IMR-90 (cell line): ENCODE results near the gene VSIR. TPM values are rescaled to one million over a fixed set of nuclear protein-coding genes. Genes with fewer than 3 reads are reported as not detected.

Experiments
- ATAC-seq: fragments of 200-7000 bp; cut with Tn5 transposase; 2 replicates; pipeline ENCODE4 v1.9.1; 2020; ENCODE audit warnings: low read depth, mild to moderate bottlenecking, moderate library complexity
- BruUV-seq: library from RNA; stranded (reverse); fragments of 400-500 nt; replicated peaks from 2 replicates; lab custom pipeline; 2021; lab: Mats Ljungman, UMichigan
- CTCF ChIA-PET: fragments of 300-600 bp; formaldehyde crosslinking; extraction: SDS; loops from one replicate; lab custom pipeline; 2021; ENCODE audit warnings: antibody characterized with exemption; lab: Yijun Ruan, JAX
- POLR2A ChIA-PET: fragments of 300-600 bp; sonication (Branson Sonifier 250); formaldehyde crosslinking; loops from one replicate; lab custom pipeline; 2022; ENCODE audit warnings: antibody characterized with exemption; ENCODE audit not compliant: unreplicated experiment; lab: Charles Lee
- DNase-seq: peaks from one replicate; pipeline ENCODE4 v3.0.0; 2013
- H2AFZ ChIP-seq: replicated peaks from 2 replicates; pipeline ENCODE3; 2013; ENCODE audit warnings: low read length, mild to moderate bottlenecking; ENCODE audit not compliant: poor library complexity
- H2AK5ac ChIP-seq: 2 replicates; pipeline ENCODE4 v1.6.1; 2013; ENCODE audit warnings: low read depth, low read length, inconsistent platforms
- H2AK9ac ChIP-seq: replicated peaks from 2 replicates; pipeline ENCODE3; 2013; ENCODE audit warnings: mild to moderate bottlenecking, low read depth, low read length, moderate library complexity; ENCODE audit not compliant: poor library complexity
- H2BK120ac ChIP-seq: 2 replicates; pipeline ENCODE4 v1.6.1; 2013; ENCODE audit warnings: low read depth, low read length, inconsistent platforms
- H2BK15ac ChIP-seq: 3 replicates; pipeline ENCODE4 v1.6.1; 2013; ENCODE audit warnings: low read depth, low read length, inconsistent platforms
- H2BK20ac ChIP-seq: 2 replicates; pipeline ENCODE4 v1.6.1; 2013; ENCODE audit warnings: low read depth, mild to moderate bottlenecking, inconsistent platforms, low read length, moderate library complexity
- H2BK5ac ChIP-seq: 2 replicates; pipeline ENCODE4 v1.6.1; 2013; ENCODE audit warnings: mild to moderate bottlenecking, low read depth, low read length, inconsistent platforms; ENCODE audit not compliant: poor library complexity, severe bottlenecking
- H3K14ac ChIP-seq: replicated peaks from 2 replicates; pipeline ENCODE4 v1.6.1; 2013; ENCODE audit warnings: low read depth, low read length, inconsistent platforms
- H3K18ac ChIP-seq: 2 replicates; pipeline ENCODE4 v1.6.1; 2013; ENCODE audit warnings: low read depth, low read length, control low read depth
- H3K23ac ChIP-seq: 2 replicates; pipeline ENCODE4 v1.6.1; 2013; ENCODE audit warnings: low read depth, low read length, inconsistent platforms
- H3K27ac ChIP-seq: 2 replicates; pipeline ENCODE4 v1.5.1; 2013; ENCODE audit warnings: mild to moderate bottlenecking, control low read depth, low read length; ENCODE audit not compliant: insufficient read depth
- H3K27me3 ChIP-seq: 2 replicates; pipeline ENCODE4 v1.6.1; 2013; ENCODE audit warnings: low read length; ENCODE audit not compliant: control insufficient read depth, insufficient read depth
- H3K36me3 ChIP-seq: 2 replicates; pipeline ENCODE4 v1.6.1; 2013; ENCODE audit warnings: low read length, mixed read lengths; ENCODE audit not compliant: control insufficient read depth, insufficient read depth
- H3K4ac ChIP-seq: 2 replicates; pipeline ENCODE4 v1.6.1; 2013; ENCODE audit warnings: low read depth, low read length, inconsistent platforms
- H3K4me1 ChIP-seq: 2 replicates; pipeline ENCODE4 v1.6.1; 2013; ENCODE audit warnings: low read length, mixed read lengths; ENCODE audit not compliant: control insufficient read depth, insufficient read depth
- H3K4me2 ChIP-seq: 2 replicates; pipeline ENCODE4 v1.6.1; 2013; ENCODE audit warnings: low read depth, mild to moderate bottlenecking, control low read depth, low read length, moderate library complexity
- H3K4me3 ChIP-seq: 2 replicates; pipeline ENCODE4 v1.5.1; 2013; ENCODE audit warnings: low read depth, mild to moderate bottlenecking, control low read depth, low read length, moderate library complexity; ENCODE audit not compliant: insufficient read depth
- H3K56ac ChIP-seq: 2 replicates; pipeline ENCODE4 v1.6.1; 2013; ENCODE audit warnings: low read length, inconsistent platforms; ENCODE audit not compliant: insufficient read depth; ENCODE audit errors: extremely low read depth
- H3K79me1 ChIP-seq, 2 experiments: 2 replicates each; pipeline ENCODE4 v1.6.1; 2013; ENCODE audit warnings: low read length in 2 of 2, inconsistent platforms in 1 of 2, low read depth in 1 of 2
- H3K9ac ChIP-seq: 2 replicates; pipeline ENCODE4 v1.6.1; 2013; ENCODE audit warnings: low read depth, low read length, control low read depth
- H3K9me1 ChIP-seq: 2 replicates; pipeline ENCODE4 v1.6.1; 2013; ENCODE audit warnings: low read length, inconsistent platforms; ENCODE audit not compliant: insufficient read depth
- H3K9me3 ChIP-seq: 2 replicates; pipeline ENCODE4 v1.6.1; 2013; ENCODE audit warnings: low read length; ENCODE audit not compliant: control insufficient read depth, insufficient read depth
- H4K20me1 ChIP-seq: 2 replicates; pipeline ENCODE4 v1.6.1; 2013; ENCODE audit warnings: low read length, inconsistent platforms; ENCODE audit not compliant: insufficient read depth
- H4K5ac ChIP-seq: 2 replicates; pipeline ENCODE4 v1.6.1; 2013; ENCODE audit warnings: mild to moderate bottlenecking, low read depth, low read length, control low read depth
- H4K8ac ChIP-seq, 2 experiments: 2 replicates each; pipeline ENCODE4 v1.6.1; 2013; ENCODE audit warnings: low read depth in 2 of 2, low read length in 2 of 2, control low read depth in 1 of 2, inconsistent platforms in 1 of 2
- H4K91ac ChIP-seq: 2 replicates; pipeline ENCODE4 v1.6.1; 2013; ENCODE audit warnings: low read depth, low read length, inconsistent platforms; ENCODE audit not compliant: insufficient read depth
- BHLHE40 ChIP-seq: fragments of 150-350 bp; IDR thresholded peaks from 2 replicates; pipeline ENCODE4 v1.6.1; 2016; ENCODE audit warnings: mild to moderate bottlenecking, low read depth, low read length
- CEBPB ChIP-seq: IDR thresholded peaks from 2 replicates; pipeline ENCODE4 v1.6.1; 2012; ENCODE audit warnings: low read depth, low read length, improper control_type of control experiment
- CHD1 ChIP-seq: IDR thresholded peaks from 2 replicates; pipeline ENCODE4 v1.6.1; 2012; ENCODE audit warnings: low read depth, low read length, improper control_type of control experiment
- CTCF ChIP-seq: conservative IDR thresholded peaks from 2 replicates; pipeline ENCODE4 v1.5.1; 2012; ENCODE audit warnings: mild to moderate bottlenecking, low read depth, low read length, improper control_type of control experiment
- ELK1 ChIP-seq: fragments of 150-350 bp; IDR thresholded peaks from 2 replicates; pipeline ENCODE4 v1.6.1; 2016; ENCODE audit warnings: low read depth, mild to moderate bottlenecking, low read length, moderate library complexity, borderline replicate concordance
- FOS ChIP-seq: fragments of 150-350 bp; IDR thresholded peaks from 2 replicates; pipeline ENCODE4 v1.6.1; 2016; ENCODE audit warnings: low read depth, low read length
- MAFK ChIP-seq: IDR thresholded peaks from 2 replicates; pipeline ENCODE4 v1.6.1; 2012; ENCODE audit warnings: low read depth, low read length, improper control_type of control experiment
- MAZ ChIP-seq: IDR thresholded peaks from 2 replicates; pipeline ENCODE4 v1.6.1; 2012; ENCODE audit warnings: low read depth, mild to moderate bottlenecking, low read length, improper control_type of control experiment, moderate library complexity, borderline replicate concordance
- MXI1 ChIP-seq: IDR thresholded peaks from 2 replicates; pipeline ENCODE4 v1.6.1; 2012; ENCODE audit warnings: low read depth, mild to moderate bottlenecking, low read length, moderate library complexity, borderline replicate concordance
- NFE2L2 ChIP-seq: fragments of 150-350 bp; IDR thresholded peaks from 2 replicates; pipeline ENCODE4 v1.6.1; 2016; ENCODE audit warnings: low read depth, mild to moderate bottlenecking, low read length
- POLR2A ChIP-seq: IDR thresholded peaks from 2 replicates; pipeline ENCODE4 v1.6.1; 2012; ENCODE audit warnings: mild to moderate bottlenecking, low read depth, low read length
- RAD21 ChIP-seq: IDR thresholded peaks from 2 replicates; pipeline ENCODE4 v1.6.1; 2012; ENCODE audit warnings: low read length, improper control_type of control experiment
- RCOR1 ChIP-seq: IDR thresholded peaks from 2 replicates; pipeline ENCODE4 v1.6.1; 2012; ENCODE audit warnings: mild to moderate bottlenecking, low read length, improper control_type of control experiment; ENCODE audit not compliant: insufficient replicate concordance
- RFX5 ChIP-seq: IDR thresholded peaks from 2 replicates; pipeline ENCODE4 v1.8.0; 2012; ENCODE audit warnings: low read depth, mild to moderate bottlenecking, low read length, moderate library complexity
- SMC3 ChIP-seq: fragments of 150-350 bp; IDR thresholded peaks from 2 replicates; pipeline ENCODE4 v1.6.1; 2016; ENCODE audit warnings: low read depth, mild to moderate bottlenecking, antibody characterized with exemption, low read length, moderate library complexity
- USF2 ChIP-seq: fragments of 150-350 bp; IDR thresholded peaks from 2 replicates; pipeline ENCODE4 v1.6.1; 2017; ENCODE audit warnings: mild to moderate bottlenecking, antibody characterized with exemption, low read length, low read depth
- WGBS, 2 experiments: methylation state at CpG; one replicate each; pipeline versions ENCODE4 v1.1.5 to v1.1.7; 2013; ENCODE audit warnings: missing lambda C conversion rate in 2 of 2; ENCODE audit not compliant: insufficient read length in 1 of 2; ENCODE audit errors: extremely low coverage in 2 of 2; 5-methylcytosine and 5-hydroxymethylcytosine counted together
- dilution Hi-C: fragments of 300-500 bp; cut with HindIII; formaldehyde crosslinking; loops from one replicate; pipeline ENCODE4 v1.14.3; 2018; ENCODE audit warnings: low sequenced_read_pairs; ENCODE audit not compliant: unreplicated experiment
- in situ Hi-C: fragments of 300-500 bp; cut with MboI; formaldehyde crosslinking; loops from 3 replicates; pipeline ENCODE4 v1.14.3; 2019; ENCODE audit warnings: low sequenced_read_pairs, inconsistent platforms, mixed read lengths
- intact Hi-C: fragments of 100-400 bp; cut with micrococcal nuclease; formaldehyde crosslinking; loops from 2 replicates; pipeline ENCODE4 v1.10.0; 2022
- polyA plus RNA-seq, 3 experiments: library from polyadenylated mRNA; depleted of rRNA; stranded (reverse); fragments of >200 nt; gene quantifications; 2 replicates each; pipeline ENCODE4 v1.2.3, GENCODE V29; 2012; ENCODE audit warnings: low replicate concordance in 1 of 3
- total RNA-seq: library from RNA; depleted of rRNA; stranded (reverse); fragments of >200 nt; gene quantifications from 2 replicates; pipeline ENCODE4 v1.2.3, GENCODE V29; 2012

Gene VSIR
- total and polyA plus RNA-seq, 2 of the 4 experiments (the other 2 are of a cell fraction), result 5.0 to 23.8 TPM

- Histone ChIP-seq H2AK5ac (no peak overlapping the region), H2BK5ac (no peak overlapping the region), H2BK15ac (no peak overlapping the region), H3K4me3 (no peak overlapping the region), H3K9me3 (no peaks in the 10 kb centered on the region), H3K4me2 (no peak overlapping the region), H4K5ac (no peak overlapping the region), H3K9ac (no peak overlapping the region), H2AK9ac (no peak overlapping the region), H3K27me3 (peaks cover 47% of the 10 kb centered on the region), H3K36me3 (no peaks in the 10 kb centered on the region), H3K4ac (no peak overlapping the region), H2BK120ac (no peak overlapping the region), H3K14ac (no peak overlapping the region), H4K91ac (no peak overlapping the region), H4K8ac (no peak overlapping the region), H2AFZ (no peak overlapping the region), H3K27ac (no peak overlapping the region), H3K56ac (no peak overlapping the region), H3K9me1 (peaks cover 6% of the 10 kb centered on the region), H3K23ac (no peak overlapping the region), H4K20me1 (no peaks in the 10 kb centered on the region), H3K79me1 (no peaks in the 10 kb centered on the region; a peak in 1 of 4 replicates), H3K18ac (no peak overlapping the region), H3K4me1 (peaks cover 8% of the 10 kb centered on the region), H2BK20ac (no peak overlapping the region)
- TF ChIP-seq MAFK (no peak), FOS (no peak), CEBPB (no peak), BHLHE40 (no peak), MAZ (no peak), ELK1 (no peak), RAD21 (no peak), NFE2L2 (no peak), SMC3 (no peak), CTCF (no peak), POLR2A (no peak), RFX5 (no peak), CHD1 (no peak), USF2 (no peak), MXI1 (no peak), RCOR1 (no peak)
- dilution Hi-C loops, result no loop called here
- in situ Hi-C loops, result no loop called here
- no peak for ATAC-seq
- no CpG with 5 or more reads among the region's 11 CpGs for WGBS, 2 experiments
- DNase-seq, result no peak
- ChIA-PET CTCF (no interaction called here), POLR2A (interaction anchor here (0.5 kb wide), 1 partner anchor 10 kb away, joined by 3 read pairs; no protein-coding TSS in a partner anchor)
- BruUV-seq, result no TSS peak
- intact Hi-C loops, result no loop called here
These were observed 4.9 kb upstream of the VSIR start for GRCh38 chr10:71778071-71778825.
